A673 (cell line): ENCODE data around the gene TEX13B.

Source experiments
- CTCF ChIP-seq: fragments of 300-800, 200-600 bp; sonication (generic); conservative IDR thresholded peaks from 2 replicates; pipeline ENCODE4 v1.5.1; 2017; ENCODE audit warnings: low read depth, mild to moderate bottlenecking, antibody characterized with exemption, low read length, moderate library complexity, mixed read lengths
- EZH2 ChIP-seq: fragments of 200-600 bp; sonication (generic); IDR thresholded peaks from 2 replicates; pipeline ENCODE4 v1.6.1; 2017; ENCODE audit warnings: borderline replicate concordance, low read depth, mild to moderate bottlenecking, mixed read lengths, antibody characterized with exemption, low read length; ENCODE audit not compliant: poor library complexity, severe bottlenecking

GRCh38 chrX:107934262-107934661, 47.9 kb downstream of the TEX13B start:
- TF ChIP-seq CTCF, result no peak
- no peak for TF ChIP-seq EZH2
